ENCODE results near the gene DAPK2. TPM values are rescaled to one million over a fixed set of nuclear protein-coding genes. Genes with fewer than 3 reads are reported as not detected.
A peak's percentile ranks its signal among the peaks of the same experiment; 100 is the strongest.

Gene DAPK2
- total RNA-seq, 1 donor from 2014 or later, result 4.3 TPM

GRCh38 chr15:64009241-64009640, 37.0 kb downstream of the DAPK2 start:
- H3K9me3 Mint-ChIP-seq, result no peaks in the 10 kb centered on the region
- H3K36me3 Mint-ChIP-seq (ENCODE audit: low read depth), result peaks cover 1% of the 10 kb centered on the region
- H3K4me1 Mint-ChIP-seq, result peaks cover 61% of the 10 kb centered on the region
- peak overlapping the region; percentile 72 for H3K4me3 Mint-ChIP-seq
- H3K27me3 Mint-ChIP-seq, result no peaks in the 10 kb centered on the region
- H3K27ac Mint-ChIP-seq, result peak overlapping the region; percentile 88
- peak; percentile 68 for DNase-seq
- intact Hi-C loops (cut with micrococcal nuclease), result loop anchor here (1.0 to 2.0 kb wide), 3 partner anchors 38 to 117 kb away; no protein-coding TSS in a partner anchor

- H3K4me1 Mint-ChIP-seq, result peaks cover 63% of the 10 kb centered on the region
- no peaks in the 10 kb centered on the region for H3K27me3 Mint-ChIP-seq
- DNase-seq, result no peak
- peaks cover 1% of the 10 kb centered on the region for H3K36me3 Mint-ChIP-seq (ENCODE audit: low read depth)
- intact Hi-C loops (cut with micrococcal nuclease), result loop anchor here (2.0 kb wide), 1 partner anchor 69 kb away; no protein-coding TSS in a partner anchor
- H3K4me3 Mint-ChIP-seq, result no peak overlapping the region
- no peaks in the 10 kb centered on the region for H3K9me3 Mint-ChIP-seq
- H3K27ac Mint-ChIP-seq, result no peak overlapping the region
These were observed 38.1 kb downstream of the DAPK2 start for GRCh38 chr15:64008177-64008576.

- intact Hi-C loops (cut with micrococcal nuclease), result no loop called here
- Mint-ChIP-seq H3K27me3 (no peaks in the 10 kb centered on the region), H3K4me3 (no peak overlapping the region), H3K4me1 (peaks cover 53% of the 10 kb centered on the region), H3K36me3 (ENCODE audit: low read depth) (peaks cover 1% of the 10 kb centered on the region), H3K9me3 (no peaks in the 10 kb centered on the region), H3K27ac (peak overlapping the region; percentile 50)
- DNase-seq, result no peak
These were observed 39.6 kb downstream of the DAPK2 start for GRCh38 chr15:64006642-64007041.

GRCh38 chr15:64004587-64004986, 41.7 kb downstream of the DAPK2 start:
- DNase-seq, result no peak
- H3K36me3 Mint-ChIP-seq (ENCODE audit: low read depth), result peaks cover 1% of the 10 kb centered on the region
- H3K27ac Mint-ChIP-seq, result no peak overlapping the region
- intact Hi-C loops (cut with micrococcal nuclease), result no loop called here
- no peaks in the 10 kb centered on the region for H3K9me3 Mint-ChIP-seq
- H3K4me1 Mint-ChIP-seq, result peaks cover 50% of the 10 kb centered on the region
- H3K27me3 Mint-ChIP-seq, result peaks cover 2% of the 10 kb centered on the region
- H3K4me3 Mint-ChIP-seq, result no peak overlapping the region

- Mint-ChIP-seq H3K9me3 (no peaks in the 10 kb centered on the region), H3K36me3 (ENCODE audit: low read depth) (no peaks in the 10 kb centered on the region), H3K27ac (peak overlapping the region; percentile 59), H3K4me1 (peaks cover 50% of the 10 kb centered on the region), H3K4me3 (no peak overlapping the region), H3K27me3 (peaks cover 2% of the 10 kb centered on the region)
- intact Hi-C loops (cut with micrococcal nuclease), result no loop called here
- DNase-seq, result no peak
These were observed 42.2 kb downstream of the DAPK2 start for GRCh38 chr15:64004056-64004455.

- peaks cover 52% of the 10 kb centered on the region for H3K4me1 Mint-ChIP-seq
- DNase-seq, result no peak
- H3K36me3 Mint-ChIP-seq (ENCODE audit: low read depth), result no peaks in the 10 kb centered on the region
- H3K27me3 Mint-ChIP-seq, result peaks cover 2% of the 10 kb centered on the region
- intact Hi-C loops (cut with micrococcal nuclease), result no loop called here
- H3K4me3 Mint-ChIP-seq, result no peak overlapping the region
- no peaks in the 10 kb centered on the region for H3K9me3 Mint-ChIP-seq
- no peak overlapping the region for H3K27ac Mint-ChIP-seq
These were observed 43.1 kb downstream of the DAPK2 start for GRCh38 chr15:64003182-64003581.

- Mint-ChIP-seq H3K27ac (no peak overlapping the region), H3K27me3 (peaks cover 2% of the 10 kb centered on the region), H3K36me3 (ENCODE audit: low read depth) (no peaks in the 10 kb centered on the region), H3K4me3 (no peak overlapping the region), H3K9me3 (no peaks in the 10 kb centered on the region), H3K4me1 (peaks cover 56% of the 10 kb centered on the region)
- intact Hi-C loops (cut with micrococcal nuclease), result no loop called here
- DNase-seq, result no peak
These were observed 45.1 kb downstream of the DAPK2 start for GRCh38 chr15:64001148-64001547.

- no peak overlapping the region for H3K27ac Mint-ChIP-seq
- H3K36me3 Mint-ChIP-seq (ENCODE audit: low read depth), result no peaks in the 10 kb centered on the region
- intact Hi-C loops (cut with micrococcal nuclease), result no loop called here
- no peak for DNase-seq
- H3K4me3 Mint-ChIP-seq, result no peak overlapping the region
- peaks cover 2% of the 10 kb centered on the region for H3K27me3 Mint-ChIP-seq
- peaks cover 60% of the 10 kb centered on the region for H3K4me1 Mint-ChIP-seq
- no peaks in the 10 kb centered on the region for H3K9me3 Mint-ChIP-seq
These were observed 45.9 kb downstream of the DAPK2 start for GRCh38 chr15:64000183-64000951.

GRCh38 chr15:63999177-63999576, 47.1 kb downstream of the DAPK2 start:
- H3K27me3 Mint-ChIP-seq, result peaks cover 2% of the 10 kb centered on the region
- DNase-seq, result no peak
- no peak overlapping the region for H3K4me3 Mint-ChIP-seq
- no peaks in the 10 kb centered on the region for H3K36me3 Mint-ChIP-seq (ENCODE audit: low read depth)
- intact Hi-C loops (cut with micrococcal nuclease), result no loop called here
- H3K4me1 Mint-ChIP-seq, result peaks cover 51% of the 10 kb centered on the region
- H3K27ac Mint-ChIP-seq, result no peak overlapping the region
- no peaks in the 10 kb centered on the region for H3K9me3 Mint-ChIP-seq

- intact Hi-C loops (cut with micrococcal nuclease), result no loop called here
- H3K4me1 Mint-ChIP-seq, result peaks cover 46% of the 10 kb centered on the region
- H3K36me3 Mint-ChIP-seq (ENCODE audit: low read depth), result no peaks in the 10 kb centered on the region
- peaks cover 2% of the 10 kb centered on the region for H3K27me3 Mint-ChIP-seq
- H3K27ac Mint-ChIP-seq, result no peak overlapping the region
- peak; percentile 60 for DNase-seq
- no peak overlapping the region for H3K4me3 Mint-ChIP-seq
- no peaks in the 10 kb centered on the region for H3K9me3 Mint-ChIP-seq
These were observed 47.8 kb downstream of the DAPK2 start for GRCh38 chr15:63998489-63998888.

GRCh38 chr15:63997715-63998442, 48.4 kb downstream of the DAPK2 start:
- intact Hi-C loops (cut with micrococcal nuclease), result no loop called here

GRCh38 chr15:63996794-63997357, 49.4 kb downstream of the DAPK2 start:
- no peak for DNase-seq
- H3K27ac Mint-ChIP-seq, result peak overlapping the region; percentile 54
- intact Hi-C loops (cut with micrococcal nuclease), result no loop called here
- peaks cover 49% of the 10 kb centered on the region for H3K4me1 Mint-ChIP-seq
- peaks cover 2% of the 10 kb centered on the region for H3K27me3 Mint-ChIP-seq
- H3K36me3 Mint-ChIP-seq (ENCODE audit: low read depth), result no peaks in the 10 kb centered on the region
- H3K9me3 Mint-ChIP-seq, result no peaks in the 10 kb centered on the region
- H3K4me3 Mint-ChIP-seq, result no peak overlapping the region

More at GRCh38 chr15:63997715-63998442, 48.4 kb downstream of the DAPK2 start:
- Mint-ChIP-seq H3K27ac (peak overlapping the region; percentile 10), H3K36me3 (ENCODE audit: low read depth) (no peaks in the 10 kb centered on the region), H3K9me3 (no peaks in the 10 kb centered on the region), H3K4me3 (no peak overlapping the region), H3K4me1 (peaks cover 44% of the 10 kb centered on the region), H3K27me3 (peaks cover 2% of the 10 kb centered on the region)
- peak; percentile 61 for DNase-seq

GRCh38 chr15:63995789-63996188, 50.5 kb downstream of the DAPK2 start:
- no peaks in the 10 kb centered on the region for H3K36me3 Mint-ChIP-seq (ENCODE audit: low read depth)

GRCh38 chr15:63994073-63994600, 52.1 kb downstream of the DAPK2 start:
- Mint-ChIP-seq H3K4me1 (peaks cover 38% of the 10 kb centered on the region), H3K27me3 (no peaks in the 10 kb centered on the region), H3K36me3 (ENCODE audit: low read depth) (no peaks in the 10 kb centered on the region), H3K9me3 (no peaks in the 10 kb centered on the region), H3K4me3 (no peak overlapping the region), H3K27ac (no peak overlapping the region)
- DNase-seq, result no peak
- intact Hi-C loops (cut with micrococcal nuclease), result no loop called here

More at GRCh38 chr15:63995789-63996188, 50.5 kb downstream of the DAPK2 start:
- Mint-ChIP-seq H3K9me3 (no peaks in the 10 kb centered on the region), H3K27me3 (no peaks in the 10 kb centered on the region), H3K27ac (no peak overlapping the region), H3K4me1 (peaks cover 50% of the 10 kb centered on the region), H3K4me3 (no peak overlapping the region)
- DNase-seq, result no peak
- intact Hi-C loops (cut with micrococcal nuclease), result no loop called here

Measured in activated CD4-positive, alpha-beta T cell treated with anti-CD3 and anti-CD28 coated beads, Interleukin-2, amount 10 ng/mL, durations not matched to agents 24 days and 14 days (primary cell).